GM23338 (cell line): ENCODE measurements around the gene MEOX1.

Experiments
- EZH2 ChIP-seq: fragments of 200-600 bp; sonication (generic); IDR thresholded peaks from one replicate; pipeline ENCODE4 v1.8.0; 2017; ENCODE audit warnings: antibody characterized with exemption, mild to moderate bottlenecking, low read depth; ENCODE audit not compliant: unreplicated experiment
- EZH2phosphoT487 ChIP-seq: fragments of 200-600 bp; sonication (generic); IDR thresholded peaks from one replicate; pipeline ENCODE4 v1.8.1; 2018; ENCODE audit warnings: antibody characterized with exemption; ENCODE audit not compliant: unreplicated experiment
- JUNB ChIP-seq: IDR thresholded peaks from one replicate; pipeline ENCODE4 v1.6.1; 2016; ENCODE audit warnings: antibody characterized with exemption; ENCODE audit not compliant: unreplicated experiment
- POLR2AphosphoS5 ChIP-seq: IDR thresholded peaks from 2 replicates; pipeline ENCODE4 v1.6.1; 2016; ENCODE audit warnings: antibody characterized with exemption, low read depth
- TF ChIP-seq, protein P1 (sequence below): IDR thresholded peaks from one replicate; pipeline ENCODE4 v1.6.1; 2018; ENCODE audit warnings: antibody characterized with exemption; ENCODE audit not compliant: unreplicated experiment
- TF ChIP-seq, protein P2 (sequence below): IDR thresholded peaks from 2 replicates; pipeline ENCODE4 v1.6.1; 2016; ENCODE audit warnings: antibody characterized with exemption
- TF ChIP-seq, protein P3 (sequence below), 2 experiments: fragments of 200-600 bp in 1 of 2; sonication (generic) in 1 of 2; conservative IDR thresholded peaks; 2 replicates each; pipeline versions ENCODE4 v1.5.1 to v1.6.1; 2016 to 2017; ENCODE audit warnings: antibody characterized with exemption in 2 of 2, low read depth in 2 of 2, mild to moderate bottlenecking in 2 of 2, moderate library complexity in 1 of 2

DNA sequence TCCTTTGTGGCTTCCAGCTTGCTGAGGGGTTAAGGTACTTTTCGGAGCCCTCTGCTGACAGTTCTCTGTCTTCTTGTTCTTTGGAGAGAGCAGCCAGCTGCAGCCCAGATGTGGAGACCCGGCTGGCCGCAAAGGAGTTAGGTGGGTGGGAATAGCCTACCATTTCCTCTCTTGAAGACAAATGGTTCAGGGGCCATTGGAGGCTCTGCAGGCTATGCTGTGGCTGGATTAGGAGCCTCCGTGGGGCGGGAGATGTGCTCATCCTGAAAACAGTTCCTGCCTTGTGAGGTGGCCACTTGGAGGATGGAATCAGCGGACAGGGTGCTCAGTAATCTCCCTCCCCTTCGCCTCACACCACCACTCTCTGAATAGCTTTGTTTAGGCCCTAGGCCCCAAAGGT is 30.3 kb downstream of the MEOX1 start:
- TF ChIP-seq POLR2AphosphoS5 (no peak), JUNB (no peak), EZH2phosphoT487 (no peak), EZH2 (no peak)
- TF ChIP-seq, protein P1, sequence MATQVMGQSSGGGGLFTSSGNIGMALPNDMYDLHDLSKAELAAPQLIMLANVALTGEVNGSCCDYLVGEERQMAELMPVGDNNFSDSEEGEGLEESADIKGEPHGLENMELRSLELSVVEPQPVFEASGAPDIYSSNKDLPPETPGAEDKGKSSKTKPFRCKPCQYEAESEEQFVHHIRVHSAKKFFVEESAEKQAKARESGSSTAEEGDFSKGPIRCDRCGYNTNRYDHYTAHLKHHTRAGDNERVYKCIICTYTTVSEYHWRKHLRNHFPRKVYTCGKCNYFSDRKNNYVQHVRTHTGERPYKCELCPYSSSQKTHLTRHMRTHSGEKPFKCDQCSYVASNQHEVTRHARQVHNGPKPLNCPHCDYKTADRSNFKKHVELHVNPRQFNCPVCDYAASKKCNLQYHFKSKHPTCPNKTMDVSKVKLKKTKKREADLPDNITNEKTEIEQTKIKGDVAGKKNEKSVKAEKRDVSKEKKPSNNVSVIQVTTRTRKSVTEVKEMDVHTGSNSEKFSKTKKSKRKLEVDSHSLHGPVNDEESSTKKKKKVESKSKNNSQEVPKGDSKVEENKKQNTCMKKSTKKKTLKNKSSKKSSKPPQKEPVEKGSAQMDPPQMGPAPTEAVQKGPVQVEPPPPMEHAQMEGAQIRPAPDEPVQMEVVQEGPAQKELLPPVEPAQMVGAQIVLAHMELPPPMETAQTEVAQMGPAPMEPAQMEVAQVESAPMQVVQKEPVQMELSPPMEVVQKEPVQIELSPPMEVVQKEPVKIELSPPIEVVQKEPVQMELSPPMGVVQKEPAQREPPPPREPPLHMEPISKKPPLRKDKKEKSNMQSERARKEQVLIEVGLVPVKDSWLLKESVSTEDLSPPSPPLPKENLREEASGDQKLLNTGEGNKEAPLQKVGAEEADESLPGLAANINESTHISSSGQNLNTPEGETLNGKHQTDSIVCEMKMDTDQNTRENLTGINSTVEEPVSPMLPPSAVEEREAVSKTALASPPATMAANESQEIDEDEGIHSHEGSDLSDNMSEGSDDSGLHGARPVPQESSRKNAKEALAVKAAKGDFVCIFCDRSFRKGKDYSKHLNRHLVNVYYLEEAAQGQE: no peak
- TF ChIP-seq, protein P2, sequence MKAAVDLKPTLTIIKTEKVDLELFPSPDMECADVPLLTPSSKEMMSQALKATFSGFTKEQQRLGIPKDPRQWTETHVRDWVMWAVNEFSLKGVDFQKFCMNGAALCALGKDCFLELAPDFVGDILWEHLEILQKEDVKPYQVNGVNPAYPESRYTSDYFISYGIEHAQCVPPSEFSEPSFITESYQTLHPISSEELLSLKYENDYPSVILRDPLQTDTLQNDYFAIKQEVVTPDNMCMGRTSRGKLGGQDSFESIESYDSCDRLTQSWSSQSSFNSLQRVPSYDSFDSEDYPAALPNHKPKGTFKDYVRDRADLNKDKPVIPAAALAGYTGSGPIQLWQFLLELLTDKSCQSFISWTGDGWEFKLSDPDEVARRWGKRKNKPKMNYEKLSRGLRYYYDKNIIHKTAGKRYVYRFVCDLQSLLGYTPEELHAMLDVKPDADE: no peak
- TF ChIP-seq, protein P3, sequence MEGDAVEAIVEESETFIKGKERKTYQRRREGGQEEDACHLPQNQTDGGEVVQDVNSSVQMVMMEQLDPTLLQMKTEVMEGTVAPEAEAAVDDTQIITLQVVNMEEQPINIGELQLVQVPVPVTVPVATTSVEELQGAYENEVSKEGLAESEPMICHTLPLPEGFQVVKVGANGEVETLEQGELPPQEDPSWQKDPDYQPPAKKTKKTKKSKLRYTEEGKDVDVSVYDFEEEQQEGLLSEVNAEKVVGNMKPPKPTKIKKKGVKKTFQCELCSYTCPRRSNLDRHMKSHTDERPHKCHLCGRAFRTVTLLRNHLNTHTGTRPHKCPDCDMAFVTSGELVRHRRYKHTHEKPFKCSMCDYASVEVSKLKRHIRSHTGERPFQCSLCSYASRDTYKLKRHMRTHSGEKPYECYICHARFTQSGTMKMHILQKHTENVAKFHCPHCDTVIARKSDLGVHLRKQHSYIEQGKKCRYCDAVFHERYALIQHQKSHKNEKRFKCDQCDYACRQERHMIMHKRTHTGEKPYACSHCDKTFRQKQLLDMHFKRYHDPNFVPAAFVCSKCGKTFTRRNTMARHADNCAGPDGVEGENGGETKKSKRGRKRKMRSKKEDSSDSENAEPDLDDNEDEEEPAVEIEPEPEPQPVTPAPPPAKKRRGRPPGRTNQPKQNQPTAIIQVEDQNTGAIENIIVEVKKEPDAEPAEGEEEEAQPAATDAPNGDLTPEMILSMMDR (conservative IDR thresholded peaks at IDR 0.05; ENCODE audit: low read depth in 2 of 2): no peak
